Mesodermal cell (in vitro differentiated cells): ENCODE data around the gene C5orf52.
"Not testable (repeated sequence)": the region's sequence is repeated elsewhere in the genome, so short reads cannot be mapped to it uniquely, and the experiment has no call there.

Source experiments
- H3K27ac ChIP-seq: 2 replicates; pipeline ENCODE4 v1.7.0; 2013; ENCODE audit warnings: mild to moderate bottlenecking, low read depth, low read length, moderate library complexity; ENCODE audit not compliant: severe bottlenecking
- H3K36me3 ChIP-seq: 2 replicates; pipeline ENCODE4 v1.7.1; 2013; ENCODE audit warnings: mild to moderate bottlenecking, low read length, moderate library complexity; ENCODE audit not compliant: control insufficient read depth, insufficient read depth
- H3K4me1 ChIP-seq: one replicate; pipeline ENCODE4 v1.7.1; 2013; ENCODE audit warnings: mild to moderate bottlenecking, low read length; ENCODE audit not compliant: insufficient read depth, control insufficient read depth, poor library complexity, severe bottlenecking
- H3K4me3 ChIP-seq: 2 replicates; pipeline ENCODE4 v1.7.0; 2013; ENCODE audit warnings: low read length, control low read depth, mild to moderate bottlenecking; ENCODE audit not compliant: insufficient read depth, poor library complexity, severe bottlenecking; ENCODE audit errors: extremely low read depth
- H3K9me3 ChIP-seq: 2 replicates; pipeline ENCODE4 v1.7.1; 2013; ENCODE audit warnings: mild to moderate bottlenecking, low read length, moderate library complexity; ENCODE audit not compliant: control insufficient read depth
- WGBS, 2 experiments: methylation state at CpG; one replicate each; pipeline ENCODE4 v1.1.5; 2013; ENCODE audit warnings: missing lambda C conversion rate in 2 of 2; ENCODE audit not compliant: insufficient coverage in 2 of 2; 5-methylcytosine and 5-hydroxymethylcytosine counted together

The C5orf52 gene

GRCh38 chr5:157698674-157699073, 27.3 kb downstream of the C5orf52 start:
- not testable (repeated sequence) for H3K4me3 ChIP-seq, H3K4me1 ChIP-seq, H3K36me3 ChIP-seq, H3K27ac ChIP-seq
- 69 to 92% methylated on average over 2 to 4 of the region's 4 CpGs for WGBS, 2 experiments
- peaks cover 17% of the 10 kb centered on the region for H3K9me3 ChIP-seq

GRCh38 chr5:157703736-157704135, 32.4 kb downstream of the C5orf52 start:
- 74% methylated on average over 2 of the region's 3 CpGs; no CpG with 5 or more reads in 1 of the 2 experiments for WGBS, 2 experiments
- Histone ChIP-seq H3K27ac (no peak overlapping the region), H3K36me3 (no peaks in the 10 kb centered on the region), H3K9me3 (peaks cover 8% of the 10 kb centered on the region), H3K4me1 (no peaks in the 10 kb centered on the region), H3K4me3 (no peak overlapping the region)

- no peaks in the 10 kb centered on the region for H3K36me3 ChIP-seq
- WGBS, 2 experiments: no CpG with 5 or more reads among the region's 1 CpG
- H3K4me3 ChIP-seq: no peak overlapping the region
- no peaks in the 10 kb centered on the region for H3K9me3 ChIP-seq
- H3K27ac ChIP-seq: no peak overlapping the region
- H3K4me1 ChIP-seq: no peaks in the 10 kb centered on the region
These were observed 37.5 kb downstream of the C5orf52 start for GRCh38 chr5:157708866-157709265.

GRCh38 chr5:157709346-157709745, 38.0 kb downstream of the C5orf52 start:
- no peak overlapping the region for H3K4me3 ChIP-seq
- H3K4me1 ChIP-seq: no peaks in the 10 kb centered on the region
- no peak overlapping the region for H3K27ac ChIP-seq
- H3K9me3 ChIP-seq: no peaks in the 10 kb centered on the region
- no peaks in the 10 kb centered on the region for H3K36me3 ChIP-seq

- H3K4me3 ChIP-seq: no peak overlapping the region
These were observed 39.1 kb downstream of the C5orf52 start for GRCh38 chr5:157710431-157710830.

GRCh38 chr5:157710882-157711281, 39.5 kb downstream of the C5orf52 start:
- Histone ChIP-seq H3K4me3 (no peak overlapping the region), H3K9me3 (no peaks in the 10 kb centered on the region), H3K4me1 (no peaks in the 10 kb centered on the region), H3K36me3 (no peaks in the 10 kb centered on the region), H3K27ac (no peak overlapping the region)
- whole genome bisulfite sequencing, 2 experiments: no CpG with 5 or more reads among the region's 2 CpGs

More at GRCh38 chr5:157710431-157710830, 39.1 kb downstream of the C5orf52 start:
- Histone ChIP-seq H3K9me3 (no peaks in the 10 kb centered on the region), H3K27ac (no peak overlapping the region), H3K36me3 (no peaks in the 10 kb centered on the region), H3K4me1 (no peaks in the 10 kb centered on the region)
- no CpG with 5 or more reads among the region's 3 CpGs for WGBS, 2 experiments

GRCh38 chr5:157713830-157714595, 42.7 kb downstream of the C5orf52 start:
- Histone ChIP-seq H3K9me3 (no peaks in the 10 kb centered on the region), H3K36me3 (no peaks in the 10 kb centered on the region), H3K4me1 (no peaks in the 10 kb centered on the region), H3K4me3 (no peak overlapping the region), H3K27ac (no peak overlapping the region)
- 80 to 100% methylated on average over 1 to 3 of the region's 4 CpGs for WGBS, 2 experiments

- Histone ChIP-seq H3K4me1 (no peaks in the 10 kb centered on the region), H3K27ac (no peak overlapping the region), H3K4me3 (no peak overlapping the region), H3K36me3 (no peaks in the 10 kb centered on the region), H3K9me3 (no peaks in the 10 kb centered on the region)
These were observed 43.2 kb downstream of the C5orf52 start for GRCh38 chr5:157714596-157714864.

- Histone ChIP-seq H3K27ac (no peak overlapping the region), H3K4me3 (no peak overlapping the region), H3K4me1 (no peaks in the 10 kb centered on the region), H3K36me3 (no peaks in the 10 kb centered on the region), H3K9me3 (no peaks in the 10 kb centered on the region)
- WGBS, 2 experiments: 55 to 61% methylated on average over 3 to 4 of the region's 4 CpGs
These were observed 47.2 kb downstream of the C5orf52 start for GRCh38 chr5:157718519-157718918.

- H3K4me3 ChIP-seq: no peak overlapping the region
- WGBS, 2 experiments: no CpG with 5 or more reads among the region's 2 CpGs
- H3K36me3 ChIP-seq: no peaks in the 10 kb centered on the region
- H3K9me3 ChIP-seq: no peaks in the 10 kb centered on the region
- H3K4me1 ChIP-seq: no peaks in the 10 kb centered on the region
- no peak overlapping the region for H3K27ac ChIP-seq
These were observed 47.9 kb downstream of the C5orf52 start for GRCh38 chr5:157719245-157719644.

GRCh38 chr5:157721159-157721558, 49.8 kb downstream of the C5orf52 start:
- Histone ChIP-seq H3K36me3 (no peaks in the 10 kb centered on the region), H3K27ac (no peak overlapping the region), H3K4me1 (no peaks in the 10 kb centered on the region), H3K4me3 (no peak overlapping the region), H3K9me3 (no peaks in the 10 kb centered on the region)
- WGBS, 2 experiments: 93 to 98% methylated on average over 3 to 4 of the region's 6 CpGs
